Measurements from ENCODE around the gene ANKRD1.
"Not testable (repeated sequence)": the region's sequence is repeated elsewhere in the genome, so short reads cannot be mapped to it uniquely, and the experiment has no call there.

The ANKRD1 gene

GRCh38 chr10:90911133-90912051 lies 9.5 kb downstream of the ANKRD1 start:
- DNase-seq, result peak; percentile 34 to 55

GRCh38 chr10:90906596-90906995 lies 14.3 kb downstream of the ANKRD1 start:
- no peak for DNase-seq

- DNase-seq, result no peak
These were observed 15.0 kb downstream of the ANKRD1 start for GRCh38 chr10:90905925-90906324.

GRCh38 chr10:90896916-90897315 lies 24.0 kb downstream of the ANKRD1 start:
- DNase-seq, result not testable (repeated sequence)

- DNase-seq, result no peak
These were observed 27.7 kb downstream of the ANKRD1 start for GRCh38 chr10:90893190-90893589.

- DNase-seq, result no peak
These were observed 30.5 kb downstream of the ANKRD1 start for GRCh38 chr10:90890347-90890746.

GRCh38 chr10:90889636-90890035 lies 31.3 kb downstream of the ANKRD1 start:
- no peak for DNase-seq

- DNase-seq, result no peak
These were observed 32.5 kb downstream of the ANKRD1 start for GRCh38 chr10:90888387-90888786.

GRCh38 chr10:90887555-90887954 lies 33.3 kb downstream of the ANKRD1 start:
- no peak for DNase-seq

GRCh38 chr10:90885176-90885575 lies 35.7 kb downstream of the ANKRD1 start:
- no peak for DNase-seq

- DNase-seq, result no peak
These were observed 36.5 kb downstream of the ANKRD1 start for GRCh38 chr10:90884431-90884830.

- DNase-seq, result not testable (repeated sequence)
These were observed 40.7 kb downstream of the ANKRD1 start for GRCh38 chr10:90880059-90880719.

- DNase-seq, result no peak
These were observed 41.8 kb downstream of the ANKRD1 start for GRCh38 chr10:90879062-90879461.

- peak; percentile 20 to 42 for DNase-seq
These were observed 48.3 kb downstream of the ANKRD1 start for GRCh38 chr10:90872648-90873020.

- peak; percentile 87 to 89 for DNase-seq
These were observed 48.9 kb downstream of the ANKRD1 start, which contains the start of gene RPP30 for GRCh38 chr10:90871766-90872647. RPP30 (plus strand) TSS chr10:90871974; CDS start chr10:90871987, 13 bp downstream.

GRCh38 chr10:90871279-90871765 lies 49.6 kb downstream of the ANKRD1 start:
- DNase-seq, result peak; percentile 33 to 49

GRCh38 chr10:90866050-90866598 lies 54.8 kb downstream of the ANKRD1 start:
- no peak for DNase-seq

- DNase-seq, result no peak
These were observed 55.5 kb downstream of the ANKRD1 start for GRCh38 chr10:90865401-90865800.

GRCh38 chr10:90862908-90863514 lies 57.9 kb downstream of the ANKRD1 start:
- no peak for DNase-seq

All from activated CD4-positive, alpha-beta T cell treated with anti-CD3 and anti-CD28 coated beads, Interleukin-2, amount 50 U/mL, for 48 hours (primary cell).